ENCODE results near the gene KCNMA1. TPM values are rescaled to one million over a fixed set of nuclear protein-coding genes. Genes with fewer than 3 reads are reported as not detected.
A peak's percentile ranks its signal among the peaks of the same experiment; 100 is the strongest.

Gene KCNMA1
- total RNA-seq, 1 donor from 2014 or later: 41.3 TPM

GRCh38 chr10:77073663-77073960 is 564.0 kb downstream of the KCNMA1 start:
- H3K4me1 ChIP-seq: peaks cover 24% of the 10 kb centered on the region
- no peaks in the 10 kb centered on the region for H3K9me3 ChIP-seq
- H3K36me3 ChIP-seq: no peaks in the 10 kb centered on the region
- intact Hi-C loops (cut with DNase I): no loop called here
- TF ChIP-seq CTCF (IDR thresholded peaks at IDR 0.05): no peak
- H3K4me3 ChIP-seq: no peak overlapping the region
- H3K27ac ChIP-seq: no peak overlapping the region
- DNase-seq (no peak), ATAC-seq (no peak)
- no peaks in the 10 kb centered on the region for H3K27me3 ChIP-seq (ENCODE audit: low read depth)

- no peaks in the 10 kb centered on the region for H3K9me3 ChIP-seq
- peak; percentile 43 to 63 for ATAC-seq
- H3K4me1 ChIP-seq: peaks cover 24% of the 10 kb centered on the region
These were observed 564.6 kb downstream of the KCNMA1 start for GRCh38 chr10:77072836-77073662.

GRCh38 chr10:77072361-77072835 is 565.2 kb downstream of the KCNMA1 start:
- H3K4me3 ChIP-seq: no peak overlapping the region
- H3K27ac ChIP-seq: no peak overlapping the region
- intact Hi-C loops (cut with DNase I): no loop called here
- H3K36me3 ChIP-seq: no peaks in the 10 kb centered on the region
- TF ChIP-seq CTCF (IDR thresholded peaks at IDR 0.05): no peak
- no peak for ATAC-seq
- H3K27me3 ChIP-seq (ENCODE audit: low read depth): no peaks in the 10 kb centered on the region
- DNase-seq: no peak
- peaks cover 24% of the 10 kb centered on the region for H3K4me1 ChIP-seq
- H3K9me3 ChIP-seq: no peaks in the 10 kb centered on the region

More at GRCh38 chr10:77072836-77073662, 564.6 kb downstream of the KCNMA1 start:
- intact Hi-C loops (cut with DNase I): no loop called here
- TF ChIP-seq CTCF (IDR thresholded peaks at IDR 0.05): no peak
- Histone ChIP-seq H3K27ac (no peak overlapping the region), H3K4me3 (no peak overlapping the region), H3K36me3 (no peaks in the 10 kb centered on the region), H3K27me3 (ENCODE audit: low read depth) (no peaks in the 10 kb centered on the region)
- DNase-seq: no peak

- intact Hi-C loops (cut with DNase I): no loop called here
These were observed 565.7 kb downstream of the KCNMA1 start for GRCh38 chr10:77071956-77072355.

GRCh38 chr10:77071001-77071511 is 566.6 kb downstream of the KCNMA1 start:
- Histone ChIP-seq H3K4me3 (no peak overlapping the region), H3K27ac (no peak overlapping the region), H3K36me3 (no peaks in the 10 kb centered on the region), H3K4me1 (peaks cover 24% of the 10 kb centered on the region), H3K9me3 (no peaks in the 10 kb centered on the region), H3K27me3 (ENCODE audit: low read depth) (no peaks in the 10 kb centered on the region)
- DNase-seq (no peak), ATAC-seq (no peak)
- no peak for TF ChIP-seq CTCF (IDR thresholded peaks at IDR 0.05)
- intact Hi-C loops (cut with DNase I): no loop called here

More at GRCh38 chr10:77071956-77072355, 565.7 kb downstream of the KCNMA1 start:
- no peaks in the 10 kb centered on the region for H3K27me3 ChIP-seq (ENCODE audit: low read depth)
- no peak overlapping the region for H3K4me3 ChIP-seq
- no peaks in the 10 kb centered on the region for H3K36me3 ChIP-seq
- H3K27ac ChIP-seq: no peak overlapping the region
- no peaks in the 10 kb centered on the region for H3K9me3 ChIP-seq
- no peak for ATAC-seq
- no peak for TF ChIP-seq CTCF (IDR thresholded peaks at IDR 0.05)
- no peak for DNase-seq
- peaks cover 24% of the 10 kb centered on the region for H3K4me1 ChIP-seq
